Spleen (tissue), 11 donors: ENCODE results near the gene KLHL8. TPM values are rescaled to one million over a fixed set of nuclear protein-coding genes. Genes with fewer than 3 reads are reported as not detected.

Experiments
- DNase-seq: peaks from one replicate; pipeline ENCODE4 v3.0.0-alpha.2; 2020
- H3K27ac ChIP-seq, 8 donors: fragments of 200-600 bp; sonication (generic) in 7 of 8; 1 replicate in 4 of 8; 2 replicates in 4 of 8; pipeline versions ENCODE4 v1.5.0 to v1.8.0; 2016 to 2021; ENCODE audit warnings: inconsistent platforms in 4 of 8, mild to moderate bottlenecking in 4 of 8, moderate library complexity in 1 of 8
- H3K27me3 ChIP-seq, 7 donors: fragments of 200-600 bp; sonication (generic) in 6 of 7; replicated peaks in 1 of 7; 1 replicate in 4 of 7; 2 replicates in 3 of 7; pipeline versions ENCODE4 v1.5.0 to v1.8.0; 2016 to 2021; ENCODE audit warnings: inconsistent platforms in 3 of 7, mild to moderate bottlenecking in 1 of 7
- H3K36me3 ChIP-seq, 6 donors: fragments of 200-600 bp; sonication (generic) in 5 of 6; 1 replicate in 4 of 6; 2 replicates in 2 of 6; pipeline versions ENCODE4 v1.5.0 to v1.8.0; 2016 to 2021; ENCODE audit warnings: inconsistent platforms in 2 of 6
- H3K4me1 ChIP-seq, 6 donors: fragments of 200-600 bp; sonication (generic) in 5 of 6; 1 replicate in 3 of 6; 2 replicates in 3 of 6; pipeline versions ENCODE4 v1.5.0 to v1.8.0; 2016 to 2021; ENCODE audit warnings: inconsistent platforms in 3 of 6
- H3K4me3 ChIP-seq, 8 donors: fragments of 200-600 bp; sonication (generic) in 7 of 8; 1 replicate in 4 of 8; 2 replicates in 4 of 8; pipeline versions ENCODE4 v1.5.0 to v1.8.0; 2016 to 2021; ENCODE audit warnings: inconsistent platforms in 4 of 8, mild to moderate bottlenecking in 4 of 8, moderate library complexity in 2 of 8
- H3K9me3 ChIP-seq, 8 donors: fragments of 200-600 bp; sonication (generic) in 7 of 8; 1 replicate in 4 of 8; 2 replicates in 4 of 8; pipeline versions ENCODE4 v1.5.0 to v1.8.0; 2016 to 2021; ENCODE audit warnings: inconsistent platforms in 4 of 8
- POLR2A ChIP-seq, 3 donors: fragments of 450-650 bp; IDR thresholded peaks; one replicate each; pipeline ENCODE4 v1.5.1; 2017; ENCODE audit warnings: antibody characterized with exemption in 3 of 3, mild to moderate bottlenecking in 1 of 3
- POLR2AphosphoS5 ChIP-seq, 3 donors: sonication (generic); formaldehyde crosslinking; IDR thresholded peaks; one replicate each; pipeline ENCODE4 v1.5.1; 2017; ENCODE audit warnings: antibody characterized with exemption in 3 of 3
- WGBS, 5 donors: extraction: QIAGEN DNeasy Blood & Tissue Kit in 3 of 5; methylation state at CpG; one replicate each; pipeline versions ENCODE4 v1.1.5 to v1.1.7; 2013 to 2018; 5-methylcytosine and 5-hydroxymethylcytosine counted together
- intact Hi-C: fragments of 100-400 bp; cut with DNase I; formaldehyde crosslinking; loops from one replicate; pipeline ENCODE4 v1.15.0; 2023; ENCODE audit warnings: low total_unique reads
- polyA plus RNA-seq, 3 donors: library from polyadenylated mRNA; stranded (reverse); fragments of 200-250 nt; gene quantifications; one replicate each; pipeline ENCODE4 v1.2.1, GENCODE V29; 2013
- total RNA-seq, 7 donors: library from RNA; depleted of rRNA in 3 of 7; stranded (reverse); fragments of >200 nt in 3 of 7; fragmentation: NEBNext Ultra II Directional in 4 of 7; extraction: Animal tissue kit (Norgen Biotek cat#: 25700) in 4 of 7; gene quantifications; one replicate each; pipeline versions ENCODE4 v1.1.0 to v1.2.1, GENCODE V29; 2016 to 2021
- TF ChIP-seq, protein P1 (sequence below), 11 experiments: fragments of 200-600 bp in 7 of 11; fragments of 450-650 bp in 4 of 11; sonication (generic) in 4 of 11; IDR thresholded peaks in 8 of 11; conservative IDR thresholded peaks in 3 of 11; 1 replicate in 7 of 11; 2 replicates in 4 of 11; pipeline versions ENCODE4 v1.4.0 to v1.8.0; 2016 to 2021; ENCODE audit warnings: antibody characterized with exemption in 11 of 11, inconsistent platforms in 4 of 11, mild to moderate bottlenecking in 1 of 11
- donor health status: healthy with polysubstance abuse.
- donor health status: DM: no; HTN: no; CAD: no; lungs with moderate emphysema.
- donor health status: DM: no; HTN: no; CAD: no.
- donor health status: Bipolar disorder and iron deficiency.
- donor health status: healthy.
- donor health status: DM: no; HTN: no; CAD: no.
- donor health status: DM: yes; HTN: yes; CAD: no.

KLHL8 gene
- total and polyA plus RNA-seq, 10 donors, result 2.6 to 17.6 (median 15.0) TPM

DNA sequence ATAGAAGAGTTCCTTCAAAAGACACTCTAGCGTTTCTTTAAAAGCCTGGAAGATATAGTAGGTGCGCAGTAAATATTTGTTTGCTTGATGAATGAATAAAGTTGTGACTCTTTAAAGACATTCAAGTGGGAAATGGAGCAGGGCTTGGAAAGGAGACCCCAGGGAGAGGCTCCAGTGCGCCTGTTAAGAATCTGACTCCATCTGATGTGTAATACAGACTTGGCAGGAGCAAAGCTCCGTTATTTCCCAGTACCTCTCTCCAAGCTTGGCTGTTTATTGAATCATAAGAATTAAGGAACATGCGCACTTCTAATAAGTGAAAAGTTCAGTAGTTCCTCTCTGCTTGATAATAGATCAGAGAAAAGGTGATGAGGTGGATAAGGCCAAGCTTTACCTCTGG, 18.8 kb upstream of the KLHL8 start:
- H3K9me3 ChIP-seq, result peaks cover 6 to 25% (median 24%) of the 10 kb centered on the region in 8 donors
- no peaks in the 10 kb centered on the region for H3K36me3 ChIP-seq
- peaks cover 0 to 24% (median 4%) of the 10 kb centered on the region in 6 donors for H3K4me1 ChIP-seq
- DNase-seq, result no peak
- H3K4me3 ChIP-seq, result no peak overlapping the region
- intact Hi-C loops, result loop anchor here (5.0 kb wide), 1 partner anchor 87 kb away; no protein-coding TSS in a partner anchor
- TF ChIP-seq POLR2AphosphoS5 (IDR thresholded peaks at IDR 0.05), result no peak
- TF ChIP-seq, protein P1, sequence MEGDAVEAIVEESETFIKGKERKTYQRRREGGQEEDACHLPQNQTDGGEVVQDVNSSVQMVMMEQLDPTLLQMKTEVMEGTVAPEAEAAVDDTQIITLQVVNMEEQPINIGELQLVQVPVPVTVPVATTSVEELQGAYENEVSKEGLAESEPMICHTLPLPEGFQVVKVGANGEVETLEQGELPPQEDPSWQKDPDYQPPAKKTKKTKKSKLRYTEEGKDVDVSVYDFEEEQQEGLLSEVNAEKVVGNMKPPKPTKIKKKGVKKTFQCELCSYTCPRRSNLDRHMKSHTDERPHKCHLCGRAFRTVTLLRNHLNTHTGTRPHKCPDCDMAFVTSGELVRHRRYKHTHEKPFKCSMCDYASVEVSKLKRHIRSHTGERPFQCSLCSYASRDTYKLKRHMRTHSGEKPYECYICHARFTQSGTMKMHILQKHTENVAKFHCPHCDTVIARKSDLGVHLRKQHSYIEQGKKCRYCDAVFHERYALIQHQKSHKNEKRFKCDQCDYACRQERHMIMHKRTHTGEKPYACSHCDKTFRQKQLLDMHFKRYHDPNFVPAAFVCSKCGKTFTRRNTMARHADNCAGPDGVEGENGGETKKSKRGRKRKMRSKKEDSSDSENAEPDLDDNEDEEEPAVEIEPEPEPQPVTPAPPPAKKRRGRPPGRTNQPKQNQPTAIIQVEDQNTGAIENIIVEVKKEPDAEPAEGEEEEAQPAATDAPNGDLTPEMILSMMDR (IDR thresholded peaks at IDR 0.05 in 8 of 11, conservative IDR thresholded peaks at IDR 0.05 in 3 of 11), result no peak
- TF ChIP-seq POLR2A (IDR thresholded peaks at IDR 0.05), result no peak
- 86 to 97% (median 93%) methylated on average over 5 of the region's 5 CpGs for WGBS, 5 donors
- no peaks in the 10 kb centered on the region for H3K27me3 ChIP-seq
- peak overlapping the region in 1 of 8 donors; percentile 70 for H3K27ac ChIP-seq

DNA sequence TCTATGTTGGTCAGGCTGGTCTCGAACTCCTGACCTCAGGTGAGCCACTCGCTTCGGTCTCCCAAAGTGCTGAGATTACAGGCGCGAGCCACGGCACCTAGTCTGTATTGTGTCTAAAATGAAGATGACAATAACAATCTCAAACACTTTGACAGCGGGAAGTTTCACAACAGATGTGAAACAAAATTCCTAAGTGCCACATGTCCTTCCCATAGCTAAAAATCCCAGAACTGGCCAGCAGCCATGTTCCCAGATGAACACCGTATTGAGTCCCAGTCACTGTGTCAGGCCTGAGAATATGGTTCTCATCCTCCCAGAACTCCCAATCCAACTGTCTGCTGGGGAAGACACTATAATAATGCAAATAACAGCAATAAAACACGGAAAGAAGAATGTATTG, 16.4 kb upstream of the KLHL8 start:
- intact Hi-C loops, result loop anchor here (5.0 kb wide), 1 partner anchor 85 kb away; no protein-coding TSS in a partner anchor
- 87 to 94% (median 90%) methylated on average over 9 of the region's 9 CpGs for WGBS, 5 donors
- H3K9me3 ChIP-seq, result peaks cover 0 to 2% (median under 1%) of the 10 kb centered on the region in 8 donors
- H3K27me3 ChIP-seq, result no peaks in the 10 kb centered on the region
- DNase-seq, result no peak
- no peak overlapping the region for H3K4me3 ChIP-seq
- H3K36me3 ChIP-seq, result no peaks in the 10 kb centered on the region
- peaks cover 0 to 24% (median 4%) of the 10 kb centered on the region in 6 donors for H3K4me1 ChIP-seq
- TF ChIP-seq POLR2A (IDR thresholded peaks at IDR 0.05) (no peak), POLR2AphosphoS5 (IDR thresholded peaks at IDR 0.05) (no peak)
- TF ChIP-seq, protein P1 (IDR thresholded peaks at IDR 0.05 in 8 of 11, conservative IDR thresholded peaks at IDR 0.05 in 3 of 11), result no peak
- H3K27ac ChIP-seq, result no peak overlapping the region

DNA sequence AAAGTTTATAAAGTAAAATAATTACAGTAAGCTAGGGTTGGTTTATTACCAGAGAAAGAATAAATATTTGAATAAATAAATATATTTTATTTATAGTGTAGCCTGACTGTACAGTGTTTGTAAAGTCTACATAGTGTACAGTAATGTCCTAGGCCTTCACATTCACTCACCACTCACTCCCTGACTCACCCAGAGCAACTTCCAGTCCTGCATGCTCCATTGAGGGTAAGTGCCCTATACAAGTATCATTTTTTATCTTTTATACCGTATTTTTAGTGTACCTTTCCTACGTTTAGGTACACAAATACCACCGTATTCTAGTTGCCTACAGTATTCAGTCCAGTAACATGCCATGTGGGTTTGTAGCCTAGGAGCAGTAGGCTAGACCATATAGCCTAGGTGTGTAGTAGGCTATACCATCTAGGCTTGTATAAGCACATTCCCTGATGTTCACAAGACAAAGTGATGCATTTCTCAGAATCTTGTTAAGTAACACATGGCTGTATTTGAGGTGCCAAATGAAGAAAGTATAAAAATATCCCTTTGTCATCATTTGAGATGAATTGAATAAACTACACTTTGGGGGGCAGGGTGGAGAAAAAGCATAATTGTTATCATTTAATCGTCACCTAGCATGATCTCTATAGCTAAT, 14.7 kb upstream of the KLHL8 start:
- WGBS, 5 donors, result 58 to 74% (median 70%) methylated on average over 4 of the region's 4 CpGs
- Histone ChIP-seq H3K27me3 (no peaks in the 10 kb centered on the region), H3K9me3 (no peaks in the 10 kb centered on the region), H3K4me3 (peak overlapping the region; percentile 1 to 63 (median 30)), H3K4me1 (peaks cover 0 to 16% (median 1%) of the 10 kb centered on the region in 6 donors), H3K27ac (peak overlapping the region in 1 of 8 donors; percentile 74), H3K36me3 (no peaks in the 10 kb centered on the region)
- TF ChIP-seq, protein P1 (IDR thresholded peaks at IDR 0.05 in 8 of 11, conservative IDR thresholded peaks at IDR 0.05 in 3 of 11), result no peak
- TF ChIP-seq POLR2A (IDR thresholded peaks at IDR 0.05) (no peak), POLR2AphosphoS5 (IDR thresholded peaks at IDR 0.05) (no peak)
- intact Hi-C loops, result loop anchor here (5.0 kb wide), 1 partner anchor 83 kb away; no protein-coding TSS in a partner anchor
- DNase-seq, result no peak

DNA sequence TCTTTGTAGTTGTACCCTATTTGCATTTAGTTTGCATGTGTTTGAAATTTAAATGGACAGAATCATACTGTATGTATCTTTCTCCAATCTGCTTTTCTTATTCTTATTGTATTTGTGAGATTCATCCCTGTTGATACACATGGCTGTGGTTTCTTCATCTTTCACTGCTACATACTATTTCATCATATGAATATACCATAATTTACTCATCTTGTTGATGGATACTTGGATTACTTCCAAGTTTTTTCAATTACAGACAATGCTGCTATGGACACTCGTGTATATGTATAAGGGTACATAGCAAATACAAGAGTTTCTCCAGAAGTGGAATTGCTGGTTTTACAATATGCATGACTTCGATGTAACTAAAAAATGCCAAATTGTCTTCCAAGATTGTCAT, 11.8 kb upstream of the KLHL8 start:
- Histone ChIP-seq H3K4me1 (peaks cover 0 to 13% (median 0%) of the 10 kb centered on the region in 6 donors), H3K4me3 (no peak overlapping the region), H3K27me3 (no peaks in the 10 kb centered on the region), H3K36me3 (no peaks in the 10 kb centered on the region), H3K9me3 (no peaks in the 10 kb centered on the region), H3K27ac (no peak overlapping the region)
- no peak for TF ChIP-seq POLR2A (IDR thresholded peaks at IDR 0.05)
- TF ChIP-seq POLR2AphosphoS5 (IDR thresholded peaks at IDR 0.05), result no peak
- TF ChIP-seq, protein P1 (IDR thresholded peaks at IDR 0.05 in 8 of 11, conservative IDR thresholded peaks at IDR 0.05 in 3 of 11), result no peak
- intact Hi-C loops, result no loop called here
- no peak for DNase-seq
- 72 to 91% (median 82%) methylated on average over 2 of the region's 2 CpGs for WGBS, 5 donors
